WTC11 (cell line): ENCODE results near the gene SPX. TPM values are rescaled to one million over a fixed set of nuclear protein-coding genes. Genes with fewer than 3 reads are reported as not detected.

ENCODE experiments used
- ATAC-seq: fragments of 200-7000 bp; cut with Tn5 transposase; 2 replicates; pipeline ENCODE4 v1.10.0; 2021; ENCODE audit warnings: mild to moderate bottlenecking, moderate library complexity
- CTCF ChIA-PET: fragments of 300-600 bp; sonication (Branson Sonifier 250); formaldehyde crosslinking; loops from one replicate; lab custom pipeline; 2021; ENCODE audit warnings: antibody characterized with exemption; lab: Charles Lee
- POLR2A ChIA-PET: fragments of 350-600 bp; sonication (Branson Sonifier 250); formaldehyde crosslinking; loops from one replicate; lab custom pipeline; 2021; ENCODE audit warnings: antibody characterized with exemption; lab: Charles Lee
- DNase-seq: peaks from one replicate; pipeline ENCODE4 v3.0.0; 2021; ENCODE audit warnings: low spot score
- H3K27ac Mint-ChIP-seq: 2 replicates; pipeline ENCODE4 v1.8.0; 2021; ENCODE audit warnings: mixed read lengths
- H3K27me3 Mint-ChIP-seq: 2 replicates; pipeline ENCODE4 v1.8.0; 2021; ENCODE audit warnings: low read depth, mild to moderate bottlenecking, moderate library complexity, mixed read lengths
- H3K36me3 Mint-ChIP-seq: 2 replicates; pipeline ENCODE4 v1.8.0; 2021; ENCODE audit warnings: mixed read lengths
- H3K4me1 Mint-ChIP-seq: 2 replicates; pipeline ENCODE4 v1.8.0; 2022; ENCODE audit warnings: mixed read lengths
- H3K4me3 Mint-ChIP-seq: 2 replicates; pipeline ENCODE4 v1.8.0; 2021; ENCODE audit warnings: mild to moderate bottlenecking, moderate library complexity, mixed read lengths
- H3K9me3 Mint-ChIP-seq: 2 replicates; pipeline ENCODE4 v1.8.0; 2021; ENCODE audit warnings: mixed read lengths
- AR ChIP-seq: fragments of 250-450 bp; sonication (Bioruptor Pico); IDR thresholded peaks from 2 replicates; pipeline ENCODE4 v1.9.0; 2021; ENCODE audit warnings: mild to moderate bottlenecking
- CBFB ChIP-seq: sonication (generic); formaldehyde crosslinking; IDR thresholded peaks from 2 replicates; pipeline ENCODE4 v1.8.1; 2022; ENCODE audit warnings: mild to moderate bottlenecking, low read depth, missing genetic modification reagents
- CREB1 ChIP-seq: sonication (generic); formaldehyde crosslinking; IDR thresholded peaks from 2 replicates; pipeline ENCODE4 v1.8.0; 2023; ENCODE audit warnings: mild to moderate bottlenecking, missing genetic modification reagents
- E2F5 ChIP-seq: sonication (generic); formaldehyde crosslinking; IDR thresholded peaks from 2 replicates; pipeline ENCODE4 v1.8.1; 2022; ENCODE audit warnings: mild to moderate bottlenecking, moderate library complexity, missing genetic modification reagents
- FOXK1 ChIP-seq: sonication (generic); formaldehyde crosslinking; IDR thresholded peaks from 2 replicates; pipeline ENCODE4 v1.8.0; 2022; ENCODE audit warnings: mild to moderate bottlenecking, moderate library complexity, missing genetic modification reagents
- GRHL2 ChIP-seq: fragments of 250-450 bp; sonication (Bioruptor Pico); IDR thresholded peaks from 2 replicates; pipeline ENCODE4 v1.8.0; 2022; ENCODE audit warnings: mild to moderate bottlenecking, moderate library complexity; ENCODE audit not compliant: insufficient replicate concordance, severe bottlenecking
- GTF2I ChIP-seq: fragments of 250-450 bp; sonication (Bioruptor Pico); conservative IDR thresholded peaks from 2 replicates; pipeline ENCODE4 v1.4.0; 2021; ENCODE audit warnings: mild to moderate bottlenecking
- JAZF1 ChIP-seq: fragments of 250-450 bp; sonication (Bioruptor Pico); IDR thresholded peaks from 2 replicates; pipeline ENCODE4 v1.9.0; 2021; ENCODE audit warnings: moderate library complexity, mild to moderate bottlenecking, inconsistent platforms
- MYBL2 ChIP-seq: sonication (generic); formaldehyde crosslinking; IDR thresholded peaks from 2 replicates; pipeline ENCODE4 v1.8.1; 2023; ENCODE audit warnings: mild to moderate bottlenecking, moderate library complexity, missing genetic modification reagents
- NFE2L1 ChIP-seq: sonication (generic); formaldehyde crosslinking; IDR thresholded peaks from 2 replicates; pipeline ENCODE4 v1.8.1; 2023; ENCODE audit warnings: missing genetic modification reagents
- NFYB ChIP-seq: sonication (generic); formaldehyde crosslinking; conservative IDR thresholded peaks from 2 replicates; pipeline ENCODE4 v1.8.0; 2022; ENCODE audit warnings: low read depth, missing genetic modification reagents
- SMAD4 ChIP-seq: sonication (generic); formaldehyde crosslinking; IDR thresholded peaks from 2 replicates; pipeline ENCODE4 v1.8.0; 2022; ENCODE audit warnings: mild to moderate bottlenecking, missing genetic modification reagents
- TCF7 ChIP-seq: sonication (generic); formaldehyde crosslinking; IDR thresholded peaks from 2 replicates; pipeline ENCODE4 v1.8.0; 2022; ENCODE audit warnings: mild to moderate bottlenecking, low read depth, missing genetic modification reagents, moderate library complexity
- TEAD1 ChIP-seq: sonication (generic); formaldehyde crosslinking; IDR thresholded peaks from 2 replicates; pipeline ENCODE4 v1.8.0; 2022; ENCODE audit warnings: mild to moderate bottlenecking, missing genetic modification reagents
- TEAD4 ChIP-seq: sonication (generic); formaldehyde crosslinking; IDR thresholded peaks from 2 replicates; pipeline ENCODE4 v1.8.0; 2022; ENCODE audit warnings: mild to moderate bottlenecking, missing genetic modification reagents
- ZNF281 ChIP-seq: sonication (generic); formaldehyde crosslinking; IDR thresholded peaks from 2 replicates; pipeline ENCODE4 v1.8.0; 2023; ENCODE audit warnings: mild to moderate bottlenecking, missing genetic modification reagents
- total RNA-seq: library from RNA; stranded (reverse); gene quantifications from 3 replicates; pipeline ENCODE4 v1.2.3, GENCODE V29; 2021
- TF ChIP-seq, protein P1 (sequence below): sonication (generic); formaldehyde crosslinking; conservative IDR thresholded peaks from 2 replicates; pipeline ENCODE4 v1.8.1; 2022; ENCODE audit warnings: mild to moderate bottlenecking, missing genetic modification reagents
- TF ChIP-seq, protein P2 (sequence below): sonication (generic); formaldehyde crosslinking; IDR thresholded peaks from 2 replicates; pipeline ENCODE4 v1.8.1; 2023; ENCODE audit warnings: mild to moderate bottlenecking, moderate library complexity, missing genetic modification reagents
- TF ChIP-seq, protein P3 (sequence below): sonication (generic); formaldehyde crosslinking; IDR thresholded peaks from 2 replicates; pipeline ENCODE4 v1.8.1; 2022; ENCODE audit warnings: low read depth, missing genetic modification reagents, borderline replicate concordance
- TF ChIP-seq, protein P4 (sequence below): sonication (generic); formaldehyde crosslinking; IDR thresholded peaks from 2 replicates; pipeline ENCODE4 v1.8.1; 2022; ENCODE audit warnings: missing genetic modification reagents, borderline replicate concordance

Gene SPX
- total RNA-seq, 1 experiment from 2014 or later = 0.46 TPM

DNA sequence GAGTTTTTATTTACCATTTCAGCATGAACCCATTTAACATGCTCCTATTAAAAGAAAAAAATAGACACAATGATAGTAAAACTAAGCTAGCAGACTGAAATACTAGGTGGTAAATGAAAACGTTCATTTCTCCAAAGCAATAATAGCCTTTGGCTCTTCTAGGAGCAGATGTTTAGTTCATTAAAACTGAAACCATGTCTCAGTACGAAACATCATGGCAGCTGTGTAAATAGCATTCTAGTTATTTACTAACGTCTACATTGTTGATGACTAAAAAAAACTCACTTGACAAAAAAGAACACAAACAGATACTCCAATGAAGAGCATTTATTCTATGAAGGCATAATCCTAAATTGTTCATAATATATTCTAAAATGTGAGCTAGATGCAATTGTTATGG is 42.6 kb upstream of the SPX start:
- ATAC-seq = no peak
- H3K4me3 Mint-ChIP-seq = no peak overlapping the region
- no peaks in the 10 kb centered on the region for H3K4me1 Mint-ChIP-seq
- TF ChIP-seq JAZF1 (CRISPR knock-in tag) (no peak), TEAD4 (CRISPR knock-in tag) (no peak), SMAD4 (CRISPR knock-in tag) (no peak), ZNF281 (CRISPR knock-in tag) (no peak), CBFB (CRISPR knock-in tag) (no peak), NFYB (CRISPR knock-in tag) (no peak), TEAD1 (CRISPR knock-in tag) (no peak), CREB1 (CRISPR knock-in tag) (no peak), FOXK1 (CRISPR knock-in tag) (no peak), E2F5 (CRISPR knock-in tag) (no peak), GTF2I (CRISPR knock-in tag) (no peak), TCF7 (CRISPR knock-in tag) (no peak), MYBL2 (no peak), GRHL2 (CRISPR knock-in tag) (no peak), AR (CRISPR knock-in tag) (no peak), NFE2L1 (CRISPR knock-in tag) (no peak)
- TF ChIP-seq, protein P1, sequence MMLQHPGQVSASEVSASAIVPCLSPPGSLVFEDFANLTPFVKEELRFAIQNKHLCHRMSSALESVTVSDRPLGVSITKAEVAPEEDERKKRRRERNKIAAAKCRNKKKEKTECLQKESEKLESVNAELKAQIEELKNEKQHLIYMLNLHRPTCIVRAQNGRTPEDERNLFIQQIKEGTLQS (CRISPR knock-in tag) = no peak
- TF ChIP-seq, protein P2, sequence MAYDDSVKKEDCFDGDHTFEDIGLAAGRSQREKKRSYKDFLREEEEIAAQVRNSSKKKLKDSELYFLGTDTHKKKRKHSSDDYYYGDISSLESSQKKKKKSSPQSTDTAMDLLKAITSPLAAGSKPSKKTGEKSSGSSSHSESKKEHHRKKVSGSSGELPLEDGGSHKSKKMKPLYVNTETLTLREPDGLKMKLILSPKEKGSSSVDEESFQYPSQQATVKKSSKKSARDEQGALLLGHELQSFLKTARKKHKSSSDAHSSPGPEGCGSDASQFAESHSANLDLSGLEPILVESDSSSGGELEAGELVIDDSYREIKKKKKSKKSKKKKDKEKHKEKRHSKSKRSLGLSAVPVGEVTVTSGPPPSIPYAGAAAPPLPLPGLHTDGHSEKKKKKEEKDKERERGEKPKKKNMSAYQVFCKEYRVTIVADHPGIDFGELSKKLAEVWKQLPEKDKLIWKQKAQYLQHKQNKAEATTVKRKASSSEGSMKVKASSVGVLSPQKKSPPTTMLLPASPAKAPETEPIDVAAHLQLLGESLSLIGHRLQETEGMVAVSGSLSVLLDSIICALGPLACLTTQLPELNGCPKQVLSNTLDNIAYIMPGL = no peak
- TF ChIP-seq, protein P3, sequence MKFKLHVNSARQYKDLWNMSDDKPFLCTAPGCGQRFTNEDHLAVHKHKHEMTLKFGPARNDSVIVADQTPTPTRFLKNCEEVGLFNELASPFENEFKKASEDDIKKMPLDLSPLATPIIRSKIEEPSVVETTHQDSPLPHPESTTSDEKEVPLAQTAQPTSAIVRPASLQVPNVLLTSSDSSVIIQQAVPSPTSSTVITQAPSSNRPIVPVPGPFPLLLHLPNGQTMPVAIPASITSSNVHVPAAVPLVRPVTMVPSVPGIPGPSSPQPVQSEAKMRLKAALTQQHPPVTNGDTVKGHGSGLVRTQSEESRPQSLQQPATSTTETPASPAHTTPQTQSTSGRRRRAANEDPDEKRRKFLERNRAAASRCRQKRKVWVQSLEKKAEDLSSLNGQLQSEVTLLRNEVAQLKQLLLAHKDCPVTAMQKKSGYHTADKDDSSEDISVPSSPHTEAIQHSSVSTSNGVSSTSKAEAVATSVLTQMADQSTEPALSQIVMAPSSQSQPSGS (CRISPR knock-in tag) = no peak
- TF ChIP-seq, protein P4, sequence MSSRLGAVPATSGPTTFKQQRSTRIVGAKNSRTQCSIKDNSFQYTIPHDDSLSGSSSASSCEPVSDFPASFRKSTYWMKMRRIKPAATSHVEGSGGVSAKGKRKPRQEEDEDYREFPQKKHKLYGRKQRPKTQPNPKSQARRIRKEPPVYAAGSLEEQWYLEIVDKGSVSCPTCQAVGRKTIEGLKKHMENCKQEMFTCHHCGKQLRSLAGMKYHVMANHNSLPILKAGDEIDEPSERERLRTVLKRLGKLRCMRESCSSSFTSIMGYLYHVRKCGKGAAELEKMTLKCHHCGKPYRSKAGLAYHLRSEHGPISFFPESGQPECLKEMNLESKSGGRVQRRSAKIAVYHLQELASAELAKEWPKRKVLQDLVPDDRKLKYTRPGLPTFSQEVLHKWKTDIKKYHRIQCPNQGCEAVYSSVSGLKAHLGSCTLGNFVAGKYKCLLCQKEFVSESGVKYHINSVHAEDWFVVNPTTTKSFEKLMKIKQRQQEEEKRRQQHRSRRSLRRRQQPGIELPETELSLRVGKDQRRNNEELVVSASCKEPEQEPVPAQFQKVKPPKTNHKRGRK = no peak
- TF ChIP-seq, all 79 proteins: peak for 0
- H3K27ac Mint-ChIP-seq = no peak overlapping the region
- no peaks in the 10 kb centered on the region for H3K9me3 Mint-ChIP-seq
- DNase-seq = no peak
- H3K27me3 Mint-ChIP-seq = no peaks in the 10 kb centered on the region
- CTCF ChIA-PET = no interaction called here
- POLR2A ChIA-PET = no interaction called here
- peaks cover 2% of the 10 kb centered on the region; the same call in 1 of the 2 replicates for H3K36me3 Mint-ChIP-seq
